SK-N-MC (cell line): ENCODE measurements around the gene NUDT6.

ENCODE experiments used
- DNase-seq: peaks from one replicate; pipeline ENCODE4 v3.0.0-alpha.2; 2011; ENCODE audit warnings: low read depth, low spot score
- H3K27ac ChIP-seq: fragments of 200-600 bp; sonication (generic); 2 replicates; pipeline ENCODE4 v1.5.1; 2016; ENCODE audit warnings: mixed run types
- H3K36me3 ChIP-seq: fragments of 200-600 bp; sonication (generic); 2 replicates; pipeline ENCODE4 v1.6.1; 2017; ENCODE audit warnings: antibody characterized with exemption, low read length, mixed read lengths; ENCODE audit not compliant: insufficient read depth
- H3K4me3 ChIP-seq: fragments of 200-600 bp; sonication (generic); 2 replicates; pipeline ENCODE4 v1.5.1; 2016
- H3K9ac ChIP-seq: fragments of 200-600 bp; sonication (generic); 2 replicates; pipeline ENCODE4 v1.8.0; 2017; ENCODE audit warnings: mixed run types, mixed read lengths; ENCODE audit not compliant: insufficient read length
- H3K9me3 ChIP-seq: fragments of 200-600 bp; sonication (generic); 2 replicates; pipeline ENCODE4 v1.6.1; 2017; ENCODE audit warnings: low read depth, mild to moderate bottlenecking, antibody characterized with exemption, low read length, moderate library complexity, mixed read lengths
- EZH2 ChIP-seq: fragments of 200-600 bp; sonication (generic); IDR thresholded peaks from one replicate; pipeline ENCODE4 v1.6.1; 2017; ENCODE audit warnings: antibody characterized with exemption
- FOXP2 ChIP-seq: optimal IDR thresholded peaks from 2 replicates; pipeline ENCODE3; 2011; ENCODE audit warnings: mild to moderate bottlenecking, moderate library complexity; ENCODE audit not compliant: insufficient read depth; ENCODE audit errors: extremely low read length, control extremely low read depth
- POLR2AphosphoS5 ChIP-seq: IDR thresholded peaks from 2 replicates; pipeline ENCODE4 v1.6.1; 2012; ENCODE audit warnings: mild to moderate bottlenecking, low read depth, low read length, borderline replicate concordance

NUDT6 gene

DNA sequence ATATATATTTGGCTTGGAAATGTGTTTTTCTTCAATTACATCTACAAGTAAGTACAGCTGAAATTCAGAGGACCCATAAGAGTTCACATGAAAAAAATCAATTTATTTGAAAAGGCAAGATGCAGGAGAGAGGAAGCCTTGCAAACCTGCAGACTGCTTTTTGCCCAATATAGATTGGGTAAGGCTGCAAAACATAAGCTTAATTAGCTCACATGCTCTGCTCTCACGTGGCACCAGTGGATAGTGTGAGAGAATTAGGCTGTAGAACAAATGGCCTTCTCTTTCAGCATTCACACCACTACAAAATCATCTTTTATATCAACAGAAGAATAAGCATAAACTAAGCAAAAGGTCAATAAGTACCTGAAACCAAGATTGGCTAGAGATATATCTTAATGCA is 26.1 kb downstream of the NUDT6 start:
- no peaks in the 10 kb centered on the region for H3K36me3 ChIP-seq
- TF ChIP-seq POLR2AphosphoS5 (no peak), EZH2 (no peak), FOXP2 (no peak)

DNA sequence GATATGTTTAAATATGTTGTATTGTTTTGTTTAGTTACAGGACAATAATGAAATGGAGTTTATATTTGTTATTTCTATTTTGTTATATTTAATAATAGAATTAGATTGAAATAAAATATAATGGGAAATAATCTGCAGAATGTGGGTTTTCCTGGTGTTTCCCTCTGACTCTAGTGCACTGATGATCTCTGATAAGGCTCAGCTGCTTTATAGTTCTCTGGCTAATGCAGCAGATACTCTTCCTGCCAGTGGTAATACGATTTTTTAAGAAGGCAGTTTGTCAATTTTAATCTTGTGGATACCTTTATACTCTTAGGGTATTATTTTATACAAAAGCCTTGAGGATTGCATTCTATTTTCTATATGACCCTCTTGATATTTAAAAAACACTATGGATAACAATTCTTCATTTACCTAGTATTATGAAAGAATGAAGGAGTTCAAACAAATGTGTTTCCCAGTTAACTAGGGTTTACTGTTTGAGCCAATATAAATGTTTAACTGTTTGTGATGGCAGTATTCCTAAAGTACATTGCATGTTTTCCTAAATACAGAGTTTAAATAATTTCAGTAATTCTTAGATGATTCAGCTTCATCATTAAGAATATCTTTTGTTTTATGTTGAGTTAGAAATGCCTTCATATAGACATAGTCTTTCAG is 26.9 kb downstream of the NUDT6 start:
- no peaks in the 10 kb centered on the region for H3K36me3 ChIP-seq
- no peak overlapping the region for H3K4me3 ChIP-seq
- H3K9ac ChIP-seq: no peak overlapping the region
- H3K9me3 ChIP-seq: no peaks in the 10 kb centered on the region
- no peak overlapping the region for H3K27ac ChIP-seq
- TF ChIP-seq FOXP2 (no peak), POLR2AphosphoS5 (no peak)
- DNase-seq: no peak

More for the DNA sequence above, 26.1 kb downstream of the NUDT6 start:
- Histone ChIP-seq H3K4me3 (no peak overlapping the region), H3K9me3 (no peaks in the 10 kb centered on the region), H3K27ac (no peak overlapping the region), H3K9ac (no peak overlapping the region)
- no peak for DNase-seq

DNA sequence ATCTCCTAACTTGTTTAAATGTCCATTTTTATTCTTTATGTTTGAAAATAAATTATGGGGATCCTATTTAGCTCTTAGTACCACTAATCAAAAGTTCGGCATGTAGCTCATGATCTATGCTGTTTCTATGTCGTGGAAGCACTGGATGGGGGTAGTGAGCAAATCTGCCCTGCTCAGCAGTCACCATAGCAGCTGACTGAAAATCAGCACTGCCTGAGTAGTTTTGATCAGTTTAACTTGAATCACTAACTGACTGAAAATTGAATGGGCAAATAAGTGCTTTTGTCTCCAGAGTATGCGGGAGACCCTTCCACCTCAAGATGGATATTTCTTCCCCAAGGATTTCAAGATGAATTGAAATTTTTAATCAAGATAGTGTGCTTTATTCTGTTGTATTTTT is 27.6 kb downstream of the NUDT6 start:
- Histone ChIP-seq H3K9ac (no peak overlapping the region), H3K9me3 (no peaks in the 10 kb centered on the region), H3K27ac (no peak overlapping the region), H3K4me3 (no peak overlapping the region), H3K36me3 (no peaks in the 10 kb centered on the region)
- DNase-seq: no peak
- TF ChIP-seq EZH2 (no peak), POLR2AphosphoS5 (no peak)

DNA sequence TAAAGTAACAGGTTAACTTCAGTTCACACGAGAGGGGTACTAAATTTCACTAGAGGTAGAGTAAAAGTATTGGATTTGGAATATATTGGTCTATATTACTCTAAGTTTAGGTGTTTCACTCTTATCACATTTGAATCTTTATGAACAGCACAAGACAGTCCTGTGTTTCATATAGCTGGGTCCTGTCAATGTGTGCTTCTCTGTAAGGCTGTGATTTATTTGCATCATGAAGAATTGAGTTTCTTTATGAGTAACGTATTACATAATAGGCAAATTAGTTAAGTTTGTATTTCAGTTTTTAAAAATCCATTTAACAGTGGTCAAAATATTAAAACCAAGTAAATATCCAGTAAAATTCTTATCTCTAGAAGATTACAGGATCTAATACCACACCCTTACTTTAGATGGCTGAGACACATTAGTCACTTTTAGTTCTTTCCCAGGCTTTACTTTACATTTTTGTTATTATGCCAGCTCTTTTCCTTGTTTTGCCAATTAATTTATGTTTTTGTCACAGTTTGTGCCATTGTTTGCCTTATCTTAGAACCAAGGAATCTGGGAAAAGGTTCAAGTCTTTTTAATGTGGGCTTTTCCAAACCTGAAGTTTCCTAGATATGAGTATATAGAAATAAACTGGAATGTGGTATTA is 32.1 kb downstream of the NUDT6 start:
- DNase-seq: no peak
- Histone ChIP-seq H3K27ac (no peak overlapping the region), H3K9ac (no peak overlapping the region), H3K4me3 (no peak overlapping the region), H3K36me3 (no peaks in the 10 kb centered on the region), H3K9me3 (no peaks in the 10 kb centered on the region)
- TF ChIP-seq POLR2AphosphoS5: no peak
- no peak for TF ChIP-seq FOXP2
- no peak for TF ChIP-seq EZH2

DNA sequence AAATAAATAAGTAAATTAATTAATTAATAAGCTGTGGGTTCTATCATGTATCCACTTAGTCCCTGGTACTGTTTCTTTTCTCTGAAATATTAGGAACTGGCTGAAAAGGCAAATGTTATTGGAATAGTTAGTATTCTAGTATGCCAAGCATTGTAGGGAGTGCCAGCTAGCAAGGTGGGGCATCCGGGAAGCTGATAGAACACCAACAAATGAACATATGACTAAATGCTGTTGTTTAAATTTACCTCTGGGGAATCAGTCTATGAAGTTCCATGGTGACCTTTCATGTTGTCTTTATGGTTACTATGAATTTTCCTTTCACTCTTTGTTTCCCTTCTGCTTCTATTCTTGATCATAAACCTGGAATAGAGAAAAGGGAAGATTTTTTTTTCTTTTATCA is 32.7 kb downstream of the NUDT6 start:
- no peak for TF ChIP-seq EZH2
- TF ChIP-seq POLR2AphosphoS5: no peak
- TF ChIP-seq FOXP2: no peak
- Histone ChIP-seq H3K27ac (no peak overlapping the region), H3K9ac (no peak overlapping the region), H3K36me3 (no peaks in the 10 kb centered on the region), H3K4me3 (no peak overlapping the region), H3K9me3 (no peaks in the 10 kb centered on the region)
- no peak for DNase-seq

DNA sequence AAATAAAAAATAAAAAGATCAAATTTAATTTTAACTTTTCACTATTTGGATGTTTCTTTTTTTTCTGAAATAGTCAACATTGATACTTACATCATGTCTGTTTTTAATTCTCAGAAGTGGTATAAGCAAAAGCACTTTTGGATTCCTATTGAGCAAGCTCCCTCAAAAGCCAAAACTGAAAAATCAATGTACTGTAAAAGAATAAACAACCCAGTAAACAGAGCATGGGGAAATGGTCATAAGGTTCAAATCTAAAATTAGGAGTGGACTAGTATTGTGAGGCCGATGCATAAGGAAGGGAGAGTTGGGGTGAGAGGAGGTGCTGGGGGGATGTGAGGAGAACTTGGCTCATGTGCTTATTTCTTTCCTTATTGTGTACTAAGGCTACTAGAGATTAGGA is 37.9 kb downstream of the NUDT6 start:
- H3K27ac ChIP-seq: no peak overlapping the region
- H3K9me3 ChIP-seq: no peaks in the 10 kb centered on the region
- no peak overlapping the region for H3K9ac ChIP-seq
- no peaks in the 10 kb centered on the region for H3K36me3 ChIP-seq
- no peak overlapping the region for H3K4me3 ChIP-seq
- TF ChIP-seq POLR2AphosphoS5 (no peak), EZH2 (no peak), FOXP2 (no peak)
- no peak for DNase-seq

DNA sequence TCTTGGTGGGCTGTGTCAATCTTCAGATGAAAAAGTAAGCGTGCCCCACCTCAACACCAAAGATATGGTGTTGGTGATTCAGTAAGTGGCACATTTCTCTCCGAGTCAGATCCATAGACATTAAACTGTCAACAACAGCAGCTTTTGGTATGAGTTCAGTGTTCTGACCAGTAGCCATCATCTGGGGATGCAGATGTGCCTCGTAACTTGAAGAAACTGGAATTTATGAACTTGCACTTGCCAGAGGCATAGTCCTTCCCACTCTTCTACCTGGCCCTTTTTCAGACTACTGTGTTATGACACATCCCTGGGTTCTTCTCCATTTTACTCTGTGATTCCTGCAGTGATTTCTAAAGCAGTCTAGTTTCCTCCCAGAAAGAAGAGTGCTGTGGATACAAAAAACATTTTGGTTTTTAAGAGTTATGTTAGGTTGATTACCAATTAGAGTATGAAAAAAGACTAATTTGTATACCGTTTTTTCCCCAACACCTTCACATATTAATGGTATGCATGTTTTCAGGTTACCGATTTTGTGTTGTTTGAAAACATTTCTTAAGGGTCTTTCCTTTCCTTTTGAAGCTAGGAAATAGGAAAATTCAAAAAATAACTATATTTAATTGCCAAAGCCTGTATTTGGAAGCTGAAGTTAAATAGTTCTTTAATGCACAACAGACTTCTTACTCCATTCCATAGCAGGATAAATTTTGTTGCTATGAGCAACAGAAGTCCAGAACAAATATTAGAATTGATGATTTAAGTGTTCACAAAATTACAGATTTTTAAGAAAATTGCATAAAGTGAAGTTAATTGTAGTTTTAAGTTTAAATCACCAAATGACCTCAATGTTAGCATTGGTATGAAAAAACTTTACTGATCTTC is 39.3 kb downstream of the NUDT6 start:
- no peak overlapping the region for H3K9ac ChIP-seq
- TF ChIP-seq EZH2: no peak
- H3K9me3 ChIP-seq: no peaks in the 10 kb centered on the region
- no peak overlapping the region for H3K27ac ChIP-seq
- no peaks in the 10 kb centered on the region for H3K36me3 ChIP-seq
- H3K4me3 ChIP-seq: no peak overlapping the region
- DNase-seq: no peak

DNA sequence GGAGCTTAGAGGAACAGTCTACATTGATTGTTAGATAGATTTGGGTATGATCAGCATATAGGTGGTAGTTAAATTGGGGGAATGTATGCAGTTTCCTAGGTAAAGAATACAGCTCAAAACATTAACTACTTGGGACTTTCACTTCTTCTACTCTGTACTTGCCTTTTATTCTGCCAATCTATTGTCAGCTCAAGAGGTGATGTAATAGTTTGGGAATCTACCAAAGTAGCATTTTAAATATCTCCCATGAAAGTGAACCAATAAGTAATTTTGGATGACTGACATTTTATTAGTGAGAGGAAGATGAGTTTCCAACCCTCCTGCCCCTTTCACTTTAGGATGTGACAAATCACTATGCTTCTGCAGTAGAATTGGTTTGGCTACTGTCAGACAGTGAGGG is 43.4 kb downstream of the NUDT6 start:
- Histone ChIP-seq H3K27ac (no peak overlapping the region), H3K9ac (no peak overlapping the region), H3K36me3 (no peaks in the 10 kb centered on the region), H3K4me3 (no peak overlapping the region), H3K9me3 (no peaks in the 10 kb centered on the region)
- no peak for DNase-seq
- no peak for TF ChIP-seq EZH2
- TF ChIP-seq FOXP2: no peak
- no peak for TF ChIP-seq POLR2AphosphoS5

DNA sequence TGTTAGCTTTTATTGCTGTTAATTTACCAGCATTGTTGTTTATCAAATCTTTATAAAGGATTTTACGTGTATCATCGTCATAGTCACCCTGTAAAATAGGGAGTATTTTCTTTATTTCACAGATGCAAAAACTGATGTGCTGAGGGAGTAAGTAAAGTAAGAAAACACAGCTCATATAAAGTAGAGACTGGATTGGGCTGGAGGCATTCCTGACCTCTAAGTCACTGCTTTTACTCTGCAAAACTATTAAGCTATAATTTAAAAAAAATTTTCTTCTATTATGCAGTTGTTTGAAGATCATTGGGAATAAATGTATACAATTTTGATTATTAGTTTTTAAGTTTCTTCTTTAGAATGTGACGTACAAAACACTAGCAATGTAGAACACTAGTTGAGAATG is 45.9 kb downstream of the NUDT6 start:
- Histone ChIP-seq H3K36me3 (no peaks in the 10 kb centered on the region), H3K4me3 (no peak overlapping the region), H3K9ac (no peak overlapping the region), H3K27ac (no peak overlapping the region), H3K9me3 (no peaks in the 10 kb centered on the region)
- DNase-seq: no peak
- no peak for TF ChIP-seq EZH2
- no peak for TF ChIP-seq POLR2AphosphoS5
- no peak for TF ChIP-seq FOXP2
